NCI-H1436 treated with DMSO at 0.1 percent for 48 hours (cell line): ENCODE results near the gene RERE.
"Not testable (repeated sequence)": the region's sequence is repeated elsewhere in the genome, so short reads cannot be mapped to it uniquely, and the experiment has no call there.

Experiments
- DNase-seq: peaks from one replicate; lab custom pipeline; 2025; lab: John Stamatoyannopoulos, UW

Gene RERE

GRCh38 chr1:8841395-8841794, 24.0 kb upstream of the RERE start:
- no peak for DNase-seq

- DNase-seq = no peak
Observed at GRCh38 chr1:8839990-8840389, 22.6 kb upstream of the RERE start.

- DNase-seq = no peak
Observed at GRCh38 chr1:8835941-8836643, 18.7 kb upstream of the RERE start.

GRCh38 chr1:8831340-8831739, 13.9 kb upstream of the RERE start:
- no peak for DNase-seq

GRCh38 chr1:8830732-8831131, 13.3 kb upstream of the RERE start:
- not testable (repeated sequence) for DNase-seq

DNA sequence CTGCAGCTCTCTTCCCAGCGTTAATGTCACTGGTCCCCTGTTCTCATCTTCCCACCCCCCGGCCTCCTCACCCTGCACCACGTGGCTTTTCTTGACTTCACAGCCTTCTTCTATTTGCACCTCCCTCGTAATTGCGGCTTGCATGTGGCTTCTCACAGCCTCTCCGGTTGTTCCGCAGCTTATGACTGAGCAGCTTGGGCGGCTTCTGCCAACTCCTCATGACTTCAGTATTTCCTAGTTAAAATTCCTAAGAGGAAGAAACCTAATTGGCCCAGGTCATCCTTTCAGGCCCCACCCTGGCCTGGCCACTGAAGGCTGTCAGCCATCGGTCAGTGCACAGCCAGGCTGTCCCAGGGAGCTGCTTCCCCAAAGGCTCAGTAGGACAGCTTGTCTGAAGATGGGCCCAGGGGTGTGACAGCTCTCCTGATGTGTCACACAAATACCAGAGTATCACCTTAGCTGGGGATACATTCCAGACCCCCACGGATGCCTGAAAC, 8.6 kb upstream of the RERE start:
- no peak for DNase-seq

GRCh38 chr1:8823295-8823664, 5.8 kb upstream of the RERE start:
- DNase-seq = no peak

GRCh38 chr1:8822373-8823294, 5.2 kb upstream of the RERE start:
- DNase-seq = no peak

- DNase-seq = no peak
Observed at GRCh38 chr1:8821084-8821483, 3.6 kb upstream of the RERE start.

DNA sequence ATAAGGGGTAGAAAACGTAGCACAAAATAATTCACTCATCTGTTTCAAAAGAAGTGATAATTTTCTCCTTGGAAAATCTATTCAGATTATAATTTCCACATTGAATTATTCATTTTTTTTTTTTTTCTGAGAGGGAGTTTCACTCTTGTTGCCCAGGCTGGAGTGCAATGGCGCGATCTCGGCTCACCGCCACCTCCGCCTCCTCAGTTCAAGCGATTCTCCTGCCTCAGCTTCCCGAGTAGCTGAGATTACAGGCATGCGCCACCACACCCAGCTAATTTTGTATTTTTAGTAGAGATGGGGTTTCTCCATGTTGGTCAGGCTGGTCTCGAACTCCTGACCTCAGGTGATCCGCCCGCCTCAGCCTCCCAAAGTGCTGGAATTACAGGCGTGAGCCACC, 1.3 kb upstream of the RERE start:
- DNase-seq = not testable (repeated sequence)

GRCh38 chr1:8818325-8818775, 910 bp upstream of the RERE start:
- no peak for DNase-seq

- no peak for DNase-seq
Observed at GRCh38 chr1:8816831-8817411, 519 bp downstream of the RERE start.

DNA sequence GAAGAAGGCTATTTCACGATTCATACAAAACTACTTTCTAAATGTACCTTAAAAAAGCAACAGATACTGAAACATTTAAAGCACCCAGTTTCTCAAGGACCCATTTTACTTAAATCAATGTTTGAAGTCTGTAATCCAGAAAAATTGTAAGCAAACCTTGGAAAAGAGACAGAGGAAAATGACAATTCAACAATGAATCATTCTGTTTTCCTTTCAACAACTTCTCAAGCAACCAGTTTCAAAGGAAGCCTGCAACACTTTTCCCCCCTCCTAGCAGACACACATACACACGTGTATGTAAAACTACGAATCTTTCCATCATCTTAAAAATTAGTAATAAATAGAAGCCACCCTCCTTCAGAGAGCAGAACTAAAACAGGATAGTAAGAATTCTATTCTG, 1.2 kb downstream of the RERE start:
- DNase-seq = no peak

DNA sequence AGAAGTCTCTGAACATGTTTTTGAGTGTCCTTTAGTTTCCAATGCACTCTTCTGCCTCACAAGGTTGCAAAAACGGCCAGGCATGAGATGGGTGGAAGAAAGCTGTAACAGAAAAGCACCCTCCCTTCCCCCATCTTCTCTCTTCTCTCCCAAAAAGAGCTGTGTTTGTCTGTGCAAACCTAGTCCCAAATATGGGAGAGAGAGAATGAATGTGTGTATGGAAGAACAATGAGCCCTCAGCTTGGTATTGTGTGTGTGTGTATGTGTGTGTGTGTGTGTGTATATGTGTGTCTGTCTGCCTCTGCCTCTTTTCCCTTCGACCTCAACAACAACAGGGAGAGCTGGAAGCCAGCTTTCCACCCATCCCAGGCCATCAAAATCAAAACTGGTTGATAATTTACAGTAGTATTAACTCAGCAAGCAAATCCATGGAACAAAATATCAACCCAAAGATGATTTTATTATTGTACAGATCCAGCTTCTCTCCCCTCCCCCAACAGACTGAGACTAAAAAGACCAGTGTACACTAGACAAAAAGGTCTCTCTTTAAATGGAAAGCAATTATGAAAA, 1.8 kb downstream of the RERE start:
- no peak for DNase-seq

GRCh38 chr1:8814865-8815264, 2.6 kb downstream of the RERE start:
- DNase-seq = no peak

GRCh38 chr1:8813991-8814390, 3.4 kb downstream of the RERE start:
- DNase-seq = no peak

GRCh38 chr1:8813016-8813763, 4.2 kb downstream of the RERE start:
- DNase-seq = no peak

DNA sequence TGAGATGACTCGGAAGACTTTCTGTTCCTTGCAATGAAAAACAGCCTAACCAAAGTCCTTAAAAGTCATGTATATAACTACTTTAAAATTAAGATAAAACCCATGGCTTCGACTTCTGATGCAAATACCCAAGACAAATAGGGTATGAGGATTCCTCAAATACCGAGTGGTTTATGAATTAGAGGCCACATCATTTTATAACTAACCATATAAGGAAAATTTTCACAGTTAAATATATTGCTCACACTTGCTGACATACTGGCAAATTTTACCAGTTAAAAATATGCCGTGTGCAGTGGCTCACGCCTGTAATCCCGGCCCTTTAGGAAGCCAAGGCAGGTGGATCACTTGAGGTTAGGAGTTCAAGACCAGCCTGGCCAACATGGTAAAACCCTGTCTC, 5.4 kb downstream of the RERE start:
- no peak for DNase-seq

DNA sequence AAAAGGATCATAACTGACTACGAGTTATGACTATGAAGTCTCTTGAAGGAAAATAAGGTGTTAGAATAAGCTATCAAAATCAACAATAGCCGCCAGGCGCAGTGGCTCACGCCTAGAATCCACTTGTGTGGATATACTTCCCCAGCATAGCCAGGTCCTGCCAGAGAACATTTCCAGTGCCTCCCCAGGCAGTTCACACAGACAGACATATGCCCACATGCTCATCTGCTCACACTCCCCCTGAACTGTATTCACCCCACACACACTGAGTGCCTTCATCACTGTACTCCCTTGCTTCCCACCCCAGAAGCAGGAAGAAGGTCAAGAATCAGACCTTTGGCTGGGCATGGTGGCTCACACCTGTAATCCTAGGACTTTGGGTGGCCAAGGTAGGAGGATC, 6.5 kb downstream of the RERE start:
- DNase-seq = no peak

DNA sequence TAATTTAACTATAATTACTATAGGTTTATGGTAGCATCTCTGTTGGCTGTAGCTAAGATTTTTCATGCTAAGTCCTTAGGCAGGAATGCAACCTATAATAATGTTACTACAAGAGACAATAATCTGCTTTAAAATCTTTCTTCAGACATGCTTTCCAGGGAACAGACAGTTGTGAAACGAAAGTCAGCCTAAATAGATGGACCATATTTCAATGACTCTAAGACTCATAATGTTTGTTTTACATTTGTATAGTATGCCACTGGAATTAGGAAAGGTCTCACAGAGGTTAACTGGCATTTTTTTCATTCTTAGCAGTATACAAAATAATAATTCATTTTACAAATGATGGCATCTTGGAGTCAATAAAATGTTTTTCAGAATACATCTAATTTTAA, 8.1 kb downstream of the RERE start:
- no peak for DNase-seq

GRCh38 chr1:8807004-8807403, 10.4 kb downstream of the RERE start:
- DNase-seq = no peak

GRCh38 chr1:8800416-8800815, 17.0 kb downstream of the RERE start:
- no peak for DNase-seq
